ENCODE results near the gene SMAD3. TPM values are rescaled to one million over a fixed set of nuclear protein-coding genes. Genes with fewer than 3 reads are reported as not detected.
A peak's percentile ranks its signal among the peaks of the same experiment; 100 is the strongest.

Gene SMAD3
- total RNA-seq, 6 experiments from 2014 or later, result 9.2 to 34.0 (median 14.4) TPM

GRCh38 chr15:67174864-67175573, 109.6 kb downstream of the SMAD3 start:
- ATAC-seq (peak in 1 of 4 donors; percentile 17), DNase-seq (no peak)
- Histone ChIP-seq H3K27me3 (no peaks in the 10 kb centered on the region), H3K27ac (no peak overlapping the region), H3K9me3 (no peaks in the 10 kb centered on the region), H3K4me3 (no peak overlapping the region), H3K4me1 (no peaks in the 10 kb centered on the region), H3K36me3 (peaks cover 0 to 13% (median 4%) of the 10 kb centered on the region in 4 donors)
- WGBS (ENCODE audit: insufficient coverage, low coverage, low lambda C conversion rate, missing lambda C conversion rate), result 65% methylated on average over 5 of the region's 9 CpGs
- TF ChIP-seq CTCF (IDR thresholded peaks at IDR 0.05) (no peak), POLR2A (IDR thresholded peaks at IDR 0.05) (no peak)
- intact Hi-C loops (cut with DNase I), result loop anchor here in 1 of 2 donors (10.0 kb wide), 1 partner anchor 100 kb away; no protein-coding TSS in a partner anchor

- no peak overlapping the region for H3K4me3 ChIP-seq
- no peak for TF ChIP-seq CTCF (IDR thresholded peaks at IDR 0.05)
- TF ChIP-seq POLR2A (IDR thresholded peaks at IDR 0.05), result no peak
- H3K27me3 ChIP-seq, result no peaks in the 10 kb centered on the region
- intact Hi-C loops (cut with DNase I), result loop anchor here in 1 of 2 donors (10.0 kb wide), 1 partner anchor 101 kb away; no protein-coding TSS in a partner anchor
- H3K27ac ChIP-seq, result no peak overlapping the region
- WGBS (ENCODE audit: insufficient coverage, low coverage, low lambda C conversion rate, missing lambda C conversion rate), result 75% methylated on average over 6 of the region's 11 CpGs
- ATAC-seq (peak; percentile 20 to 72 (median 56)), DNase-seq (peak in 1 of 3 donors; percentile 44)
- no peaks in the 10 kb centered on the region for H3K4me1 ChIP-seq
- H3K36me3 ChIP-seq, result peaks cover 0 to 9% (median 3%) of the 10 kb centered on the region in 4 donors
- no peaks in the 10 kb centered on the region for H3K9me3 ChIP-seq
Observed at GRCh38 chr15:67175643-67176071, 110.3 kb downstream of the SMAD3 start.

GRCh38 chr15:67176195-67176971, 111.0 kb downstream of the SMAD3 start:
- intact Hi-C loops (cut with DNase I), result loop anchor here in 1 of 2 donors (10.0 kb wide), 1 partner anchor 102 kb away; no protein-coding TSS in a partner anchor
- Histone ChIP-seq H3K36me3 (peaks cover 0 to 11% (median 1%) of the 10 kb centered on the region in 4 donors), H3K9me3 (no peaks in the 10 kb centered on the region), H3K4me1 (no peaks in the 10 kb centered on the region), H3K4me3 (no peak overlapping the region), H3K27me3 (no peaks in the 10 kb centered on the region), H3K27ac (no peak overlapping the region)
- TF ChIP-seq POLR2A (IDR thresholded peaks at IDR 0.05) (no peak), CTCF (IDR thresholded peaks at IDR 0.05) (no peak)
- 71% methylated on average over 9 of the region's 14 CpGs for WGBS (ENCODE audit: insufficient coverage, low coverage, low lambda C conversion rate, missing lambda C conversion rate)
- ATAC-seq, result no peak
- DNase-seq, result no peak

- Histone ChIP-seq H3K27me3 (no peaks in the 10 kb centered on the region), H3K4me3 (no peak overlapping the region), H3K27ac (no peak overlapping the region), H3K4me1 (no peaks in the 10 kb centered on the region), H3K36me3 (peaks cover 0 to 13% (median 5%) of the 10 kb centered on the region in 4 donors), H3K9me3 (no peaks in the 10 kb centered on the region)
- TF ChIP-seq POLR2A (IDR thresholded peaks at IDR 0.05) (no peak), CTCF (IDR thresholded peaks at IDR 0.05) (no peak)
- no peak for DNase-seq
- intact Hi-C loops (cut with DNase I), result loop anchor here in 1 of 2 donors (10.0 kb wide), 1 partner anchor 103 kb away; no protein-coding TSS in a partner anchor
- WGBS (ENCODE audit: insufficient coverage, low coverage, low lambda C conversion rate, missing lambda C conversion rate), result 74% methylated on average over 4 of the region's 6 CpGs
- no peak for ATAC-seq
Observed at GRCh38 chr15:67177752-67178151, 112.3 kb downstream of the SMAD3 start.
